Stimulated activated CD8-positive, alpha-beta memory T cell treated with anti-CD3 and anti-CD28 coated beads, Interleukin-7, amount 100 ng/mL, for 24 hours (primary cell): ENCODE data around the gene PROS1.
"Not testable (repeated sequence)": the region's sequence is repeated elsewhere in the genome, so short reads cannot be mapped to it uniquely, and the experiment has no call there.

Source experiments
- DNase-seq: peaks from one replicate; pipeline ENCODE4 v3.0.0-alpha.2; 2020; ENCODE audit warnings: low read depth

PROS1 gene

GRCh38 chr3:93873412-93873811 lies 100.3 kb downstream of the PROS1 start:
- not testable (repeated sequence) for DNase-seq

DNA sequence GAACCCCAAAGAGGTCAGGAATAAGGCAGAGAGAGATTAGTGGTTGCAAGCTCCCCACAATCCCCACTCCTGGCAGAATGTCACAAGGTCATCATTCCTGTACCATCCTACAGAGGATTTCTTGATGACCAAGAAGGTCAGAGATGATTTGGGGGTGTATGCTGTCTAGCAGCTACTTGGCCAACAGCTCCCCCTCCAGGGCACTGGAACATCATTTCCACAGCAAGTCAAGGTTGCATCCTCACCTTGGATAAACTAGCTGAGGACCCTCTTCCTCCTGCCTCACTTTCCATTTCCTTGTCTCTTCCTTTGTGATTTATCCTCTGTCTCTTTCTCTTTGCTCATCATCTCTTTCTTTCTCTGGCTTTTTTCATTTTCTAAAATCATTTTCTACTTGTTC lies 106.3 kb downstream of the PROS1 start:
- no peak for DNase-seq

DNA sequence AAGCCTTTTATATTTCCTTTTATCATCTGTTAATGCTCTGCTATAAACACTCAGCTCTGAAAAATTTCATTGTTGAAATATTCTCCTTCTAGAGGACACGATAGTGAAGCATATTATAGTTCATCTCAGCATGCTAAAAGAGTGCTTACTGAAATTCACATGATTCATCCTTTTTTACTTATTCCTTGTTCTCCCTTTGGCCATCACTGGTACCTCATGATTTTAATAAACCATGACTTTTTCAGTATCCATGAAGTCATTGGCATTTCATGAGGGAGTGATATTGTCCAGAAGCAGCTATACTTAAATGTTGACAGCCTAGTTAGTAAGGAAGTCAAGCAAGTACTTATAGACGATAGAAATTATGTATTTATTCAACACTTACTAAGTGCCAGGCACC lies 112.7 kb downstream of the PROS1 start:
- DNase-seq = no peak

GRCh38 chr3:93855401-93855800 lies 118.3 kb downstream of the PROS1 start:
- no peak for DNase-seq

GRCh38 chr3:93852228-93852627 lies 121.5 kb downstream of the PROS1 start:
- not testable (repeated sequence) for DNase-seq

GRCh38 chr3:93843981-93844380 lies 129.7 kb downstream of the PROS1 start:
- DNase-seq = no peak

DNA sequence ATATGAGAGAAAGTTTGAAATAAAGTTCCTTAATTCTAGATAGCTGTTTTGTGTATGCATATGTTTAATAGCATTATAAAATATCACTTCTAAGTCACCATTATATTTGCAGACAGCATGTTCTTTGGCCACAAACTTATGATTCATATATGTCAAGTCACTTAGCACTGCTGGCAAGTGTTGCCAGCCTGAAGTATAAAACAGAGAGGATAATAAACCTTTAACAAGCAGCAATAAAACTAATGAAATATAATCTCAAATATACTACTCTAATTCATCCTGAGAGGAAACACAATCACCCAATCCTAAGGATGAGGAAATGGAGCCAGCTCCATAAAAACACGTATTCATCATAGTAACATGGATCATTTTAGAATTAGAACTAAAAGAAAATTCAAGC lies 134.5 kb downstream of the PROS1 start:
- DNase-seq = not testable (repeated sequence)
